Measurements from ENCODE around the gene PLEKHA6. TPM values are rescaled to one million over a fixed set of nuclear protein-coding genes. Genes with fewer than 3 reads are reported as not detected.

Gene PLEKHA6
- total RNA-seq, 2 experiments from 2014 or later, result 0.86 to 0.87 TPM

DNA sequence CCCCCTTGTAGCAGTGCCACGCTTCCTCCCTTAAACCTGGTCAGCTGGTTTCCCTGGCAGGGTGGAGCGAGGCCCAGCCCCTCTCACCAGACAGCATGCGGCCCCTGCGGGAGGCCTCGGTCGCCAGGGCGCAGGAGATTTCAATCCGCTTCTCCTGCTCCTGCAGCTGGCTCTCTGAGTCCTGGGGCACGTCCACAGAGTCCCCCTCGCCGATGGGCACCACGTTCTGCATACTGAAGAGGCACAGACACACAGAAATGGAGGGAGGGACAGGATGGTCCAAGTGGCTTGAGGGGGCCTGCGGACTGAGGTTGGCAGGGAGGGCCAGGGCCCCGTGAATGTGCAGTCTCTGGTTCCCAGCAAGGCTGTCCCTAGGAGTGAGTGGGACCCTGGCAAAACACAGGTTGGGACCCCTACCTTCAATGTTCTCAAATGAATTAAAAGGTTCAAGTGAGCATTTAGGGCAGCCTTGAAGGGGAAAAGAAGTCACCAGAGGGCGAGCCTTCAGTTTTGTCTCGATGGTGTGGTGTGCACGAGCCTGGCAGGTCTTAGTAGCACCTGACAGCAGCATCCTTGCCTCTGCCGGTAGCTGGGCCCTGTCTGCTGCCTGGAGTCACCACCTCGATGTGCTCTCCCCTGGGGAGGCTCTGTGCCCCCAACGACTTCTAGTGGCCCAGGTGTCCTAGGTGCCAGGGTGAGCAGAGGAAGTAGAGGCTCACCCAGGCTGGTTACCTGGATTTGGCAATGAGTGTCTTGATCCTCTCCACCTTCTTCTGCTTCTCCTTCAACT, 131.5 kb downstream of the PLEKHA6 start:
- H3K4me1 Mint-ChIP-seq, result no peaks in the 10 kb centered on the region
- no peaks in the 10 kb centered on the region for H3K27me3 Mint-ChIP-seq
- intact Hi-C loops (cut with DNase I, micrococcal nuclease), result no loop called here
- ChIA-PET POLR2A (no interaction called here), CTCF (interaction anchor here (0.5 to 2.2 kb wide), 6 partner anchors 14 to 1063 kb away, joined by 3 to 7 read pairs (median 3); partner anchors contain the start of gene GOLT1A)
- H3K36me3 Mint-ChIP-seq (ENCODE audit: low read depth), result no peaks in the 10 kb centered on the region
- ATAC-seq (no peak), DNase-seq (no peak)
- no peaks in the 10 kb centered on the region for H3K9me3 Mint-ChIP-seq (ENCODE audit: low read depth)
- H3K4me3 Mint-ChIP-seq, result no peak overlapping the region
- no peak overlapping the region for H3K27ac Mint-ChIP-seq

GRCh38 chr1:204227351-204227750, 132.4 kb downstream of the PLEKHA6 start:
- no peak for DNase-seq
- Mint-ChIP-seq H3K4me3 (no peak overlapping the region), H3K27me3 (no peaks in the 10 kb centered on the region), H3K9me3 (ENCODE audit: low read depth) (no peaks in the 10 kb centered on the region), H3K36me3 (ENCODE audit: low read depth) (no peaks in the 10 kb centered on the region), H3K27ac (no peak overlapping the region), H3K4me1 (no peaks in the 10 kb centered on the region)
- intact Hi-C loops (cut with DNase I, micrococcal nuclease), result no loop called here
- POLR2A ChIA-PET, result interaction anchor here (0.6 kb wide), 1 partner anchor 816 kb away, joined by 3 read pairs; no protein-coding TSS in a partner anchor
- CTCF ChIA-PET, result interaction anchor here (0.7 to 0.9 kb wide), 2 partner anchors 136 to 1062 kb away, joined by 3 to 5 read pairs; no protein-coding TSS in a partner anchor
- no peak for ATAC-seq

- H3K36me3 Mint-ChIP-seq (ENCODE audit: low read depth), result no peaks in the 10 kb centered on the region
- H3K4me3 Mint-ChIP-seq, result no peak overlapping the region
- DNase-seq (no peak), ATAC-seq (no peak)
- intact Hi-C loops (cut with DNase I, micrococcal nuclease), result no loop called here
- H3K27ac Mint-ChIP-seq, result no peak overlapping the region
- H3K9me3 Mint-ChIP-seq (ENCODE audit: low read depth), result no peaks in the 10 kb centered on the region
- H3K27me3 Mint-ChIP-seq, result no peaks in the 10 kb centered on the region
- no peaks in the 10 kb centered on the region for H3K4me1 Mint-ChIP-seq
- CTCF ChIA-PET, result no interaction called here
- POLR2A ChIA-PET, result no interaction called here
Observed at GRCh38 chr1:204225841-204226735, 133.6 kb downstream of the PLEKHA6 start.

DNA sequence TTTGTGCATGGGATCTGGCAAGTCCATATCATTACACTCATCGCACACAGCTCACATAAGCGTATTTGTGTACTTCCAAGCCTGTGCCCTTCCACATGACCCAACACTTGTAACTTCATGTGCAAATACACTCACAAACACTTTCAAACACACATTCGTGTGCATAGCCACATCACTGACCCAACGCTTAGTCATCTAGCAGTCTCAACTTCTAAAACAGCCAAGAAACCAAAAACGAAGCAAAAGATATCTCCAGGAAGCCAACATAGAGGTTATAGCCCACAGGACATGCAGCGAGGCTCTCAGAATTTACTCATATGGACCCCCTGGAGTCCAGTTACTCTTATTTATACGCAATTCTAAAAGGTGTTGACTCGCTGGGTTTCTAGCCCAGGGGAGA, 135.1 kb downstream of the PLEKHA6 start:
- Mint-ChIP-seq H3K9me3 (ENCODE audit: low read depth) (no peaks in the 10 kb centered on the region), H3K4me3 (no peak overlapping the region), H3K27me3 (no peaks in the 10 kb centered on the region), H3K4me1 (no peaks in the 10 kb centered on the region), H3K27ac (no peak overlapping the region), H3K36me3 (ENCODE audit: low read depth) (no peaks in the 10 kb centered on the region)
- intact Hi-C loops (cut with DNase I, micrococcal nuclease), result no loop called here
- DNase-seq (no peak), ATAC-seq (no peak)
- CTCF ChIA-PET, result interaction anchor here (0.7 kb wide), 1 partner anchor 35 kb away, joined by 3 read pairs; no protein-coding TSS in a partner anchor
- POLR2A ChIA-PET, result no interaction called here

- Mint-ChIP-seq H3K4me3 (no peak overlapping the region), H3K27me3 (no peaks in the 10 kb centered on the region), H3K27ac (no peak overlapping the region), H3K9me3 (ENCODE audit: low read depth) (no peaks in the 10 kb centered on the region), H3K4me1 (peaks cover 3% of the 10 kb centered on the region), H3K36me3 (ENCODE audit: low read depth) (no peaks in the 10 kb centered on the region)
- ChIA-PET POLR2A (no interaction called here), CTCF (interaction anchor here (0.8 kb wide), 1 partner anchor 16 kb away, joined by 3 read pairs; no protein-coding TSS in a partner anchor)
- no peak for DNase-seq
- no peak for ATAC-seq
- intact Hi-C loops (cut with DNase I, micrococcal nuclease), result no loop called here
Observed at GRCh38 chr1:204223129-204223860, 136.4 kb downstream of the PLEKHA6 start.

DNA sequence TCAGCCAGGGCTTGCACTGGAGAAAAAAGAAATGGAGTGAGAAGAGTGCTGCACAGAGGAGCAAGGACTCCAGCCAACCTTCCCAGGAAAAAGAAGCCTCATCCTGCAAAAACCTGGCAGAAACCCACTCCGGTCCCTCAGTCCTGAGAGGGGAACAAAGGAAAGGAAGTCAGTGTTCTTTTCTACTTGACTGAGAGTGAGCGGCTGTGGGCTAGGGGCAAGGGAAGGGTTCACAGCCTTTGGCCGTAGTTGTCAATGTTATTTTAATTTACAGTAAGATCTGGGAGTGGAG, 137.0 kb downstream of the PLEKHA6 start:
- DNase-seq (no peak), ATAC-seq (no peak)
- CTCF ChIA-PET, result interaction anchor here (0.8 kb wide), 1 partner anchor 16 kb away, joined by 3 read pairs; no protein-coding TSS in a partner anchor
- Mint-ChIP-seq H3K4me3 (no peak overlapping the region), H3K27ac (no peak overlapping the region), H3K9me3 (ENCODE audit: low read depth) (no peaks in the 10 kb centered on the region), H3K36me3 (ENCODE audit: low read depth) (no peaks in the 10 kb centered on the region), H3K4me1 (peaks cover 3% of the 10 kb centered on the region), H3K27me3 (no peaks in the 10 kb centered on the region)
- POLR2A ChIA-PET, result no interaction called here
- intact Hi-C loops (cut with DNase I, micrococcal nuclease), result no loop called here

- Mint-ChIP-seq H3K4me3 (no peak overlapping the region), H3K9me3 (ENCODE audit: low read depth) (no peaks in the 10 kb centered on the region), H3K27ac (no peak overlapping the region), H3K27me3 (no peaks in the 10 kb centered on the region), H3K4me1 (peaks cover 3% of the 10 kb centered on the region), H3K36me3 (ENCODE audit: low read depth) (no peaks in the 10 kb centered on the region)
- CTCF ChIA-PET, result interaction anchor here (0.8 kb wide), 1 partner anchor 15 kb away, joined by 3 read pairs; no protein-coding TSS in a partner anchor
- POLR2A ChIA-PET, result no interaction called here
- no peak for ATAC-seq
- DNase-seq, result no peak
- intact Hi-C loops (cut with DNase I, micrococcal nuclease), result no loop called here
Observed at GRCh38 chr1:204222006-204222763, 137.5 kb downstream of the PLEKHA6 start.

DNA sequence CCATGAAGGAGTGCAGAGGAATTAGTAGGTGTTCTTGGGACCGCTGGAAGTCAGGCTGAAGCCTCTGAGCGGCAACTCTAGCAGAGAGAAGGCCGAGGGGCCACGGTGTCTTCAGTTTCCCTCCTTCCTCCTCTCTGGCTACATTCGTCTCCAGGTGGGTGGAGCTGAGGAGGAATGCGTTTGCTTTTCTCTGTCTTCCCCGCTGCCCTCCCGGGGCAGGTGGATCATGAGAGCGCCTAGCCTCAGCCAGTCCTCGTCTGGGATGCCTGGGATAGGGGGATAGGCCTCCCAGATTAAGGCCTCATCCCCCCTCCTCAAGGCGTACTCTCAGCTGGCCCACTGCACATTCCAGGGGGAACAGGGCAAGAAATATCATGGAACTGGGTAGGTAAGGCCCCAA, 138.5 kb downstream of the PLEKHA6 start:
- ChIA-PET POLR2A (no interaction called here), CTCF (no interaction called here)
- intact Hi-C loops (cut with DNase I, micrococcal nuclease), result no loop called here

DNA sequence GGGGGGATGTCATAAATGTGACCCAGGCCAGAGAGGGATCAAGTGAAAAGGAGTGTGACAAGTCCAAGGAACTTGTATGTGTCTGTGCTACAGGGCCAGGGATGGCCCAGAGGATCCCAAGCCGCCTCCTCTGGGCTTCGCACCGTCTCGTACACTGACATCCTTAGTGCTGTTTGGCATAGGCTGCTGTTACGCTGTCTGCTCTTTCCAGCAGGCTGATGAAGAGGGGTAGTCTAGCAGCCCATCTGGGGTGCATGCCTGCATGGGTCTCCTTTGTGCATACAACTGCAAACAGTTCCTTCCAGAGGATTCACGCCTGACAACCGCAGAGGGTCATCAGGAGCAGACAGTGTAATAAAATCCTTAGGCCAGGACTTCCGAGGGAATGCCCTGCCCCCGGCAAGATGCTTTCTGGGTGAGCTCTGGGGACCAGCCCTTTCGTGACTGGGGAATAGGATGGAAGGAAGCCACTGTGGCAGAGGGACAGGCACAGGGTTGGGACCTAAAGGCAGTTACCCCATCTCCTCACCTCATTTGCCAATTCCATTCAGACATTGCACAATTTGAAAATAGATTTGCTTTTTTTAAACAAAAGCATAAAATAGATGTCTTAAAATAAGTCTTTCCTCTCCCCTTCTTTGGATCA, 139.6 kb downstream of the PLEKHA6 start:
- ChIA-PET CTCF (no interaction called here), POLR2A (no interaction called here)
- H3K36me3 Mint-ChIP-seq (ENCODE audit: low read depth), result no peaks in the 10 kb centered on the region
- H3K27ac Mint-ChIP-seq, result no peak overlapping the region
- peaks cover 3% of the 10 kb centered on the region for H3K4me1 Mint-ChIP-seq
- H3K27me3 Mint-ChIP-seq, result no peaks in the 10 kb centered on the region
- no peaks in the 10 kb centered on the region for H3K9me3 Mint-ChIP-seq (ENCODE audit: low read depth)
- intact Hi-C loops (cut with DNase I, micrococcal nuclease), result no loop called here
- DNase-seq (no peak), ATAC-seq (no peak)
- H3K4me3 Mint-ChIP-seq, result no peak overlapping the region

More for the DNA sequence above, 138.5 kb downstream of the PLEKHA6 start:
- DNase-seq, result no peak
- Mint-ChIP-seq H3K9me3 (ENCODE audit: low read depth) (no peaks in the 10 kb centered on the region), H3K4me3 (no peak overlapping the region), H3K36me3 (ENCODE audit: low read depth) (no peaks in the 10 kb centered on the region), H3K4me1 (peaks cover 3% of the 10 kb centered on the region), H3K27ac (no peak overlapping the region), H3K27me3 (no peaks in the 10 kb centered on the region)
- no peak for ATAC-seq

DNA sequence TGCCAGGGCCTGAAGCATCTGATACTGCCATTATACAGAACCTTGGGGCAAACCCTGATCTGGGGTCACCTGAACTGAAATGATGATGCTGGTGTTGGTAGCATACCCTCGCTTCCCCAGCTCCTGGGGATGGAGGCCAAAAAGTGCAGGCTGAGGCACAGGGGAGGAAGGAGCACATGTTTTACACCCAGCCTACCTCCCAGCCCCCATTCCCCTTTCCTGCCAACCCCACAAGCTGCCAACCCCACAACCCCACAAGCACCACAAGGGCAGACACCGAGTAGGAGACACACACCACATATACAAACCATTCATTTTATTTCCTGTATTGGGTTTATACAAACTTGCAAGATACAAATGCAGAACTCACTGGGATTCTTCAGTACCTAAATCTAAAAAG, 141.2 kb downstream of the PLEKHA6 start:
- no peak for ATAC-seq

More for the DNA sequence above, 141.2 kb downstream of the PLEKHA6 start:
- intact Hi-C loops (cut with DNase I, micrococcal nuclease), result no loop called here
- H3K27ac Mint-ChIP-seq, result no peak overlapping the region
- H3K4me3 Mint-ChIP-seq, result no peak overlapping the region
- no peaks in the 10 kb centered on the region for H3K9me3 Mint-ChIP-seq (ENCODE audit: low read depth)
- H3K4me1 Mint-ChIP-seq, result peaks cover 8% of the 10 kb centered on the region
- ChIA-PET POLR2A (no interaction called here), CTCF (interaction anchor here (0.8 to 1.9 kb wide), 3 partner anchors 97 to 180 kb away, joined by 3 to 8 read pairs (median 3); no protein-coding TSS in a partner anchor)
- no peak for DNase-seq
- peaks cover 2% of the 10 kb centered on the region for H3K27me3 Mint-ChIP-seq
- no peaks in the 10 kb centered on the region for H3K36me3 Mint-ChIP-seq (ENCODE audit: low read depth)

Data from activated CD4-positive, alpha-beta T cell treated with anti-CD3 and anti-CD28 coated beads for 36 hours (primary cell).